Activated CD4-positive, alpha-beta T cell treated with anti-CD3 and anti-CD28 coated beads for 24 hours (primary cell): ENCODE data around the gene PERM1.

Experiments
- DNase-seq, 2 donors: peaks; one replicate each; pipeline ENCODE4 v3.0.0-alpha.2; 2020; ENCODE audit warnings: low read depth in 2 of 2

Gene PERM1

DNA sequence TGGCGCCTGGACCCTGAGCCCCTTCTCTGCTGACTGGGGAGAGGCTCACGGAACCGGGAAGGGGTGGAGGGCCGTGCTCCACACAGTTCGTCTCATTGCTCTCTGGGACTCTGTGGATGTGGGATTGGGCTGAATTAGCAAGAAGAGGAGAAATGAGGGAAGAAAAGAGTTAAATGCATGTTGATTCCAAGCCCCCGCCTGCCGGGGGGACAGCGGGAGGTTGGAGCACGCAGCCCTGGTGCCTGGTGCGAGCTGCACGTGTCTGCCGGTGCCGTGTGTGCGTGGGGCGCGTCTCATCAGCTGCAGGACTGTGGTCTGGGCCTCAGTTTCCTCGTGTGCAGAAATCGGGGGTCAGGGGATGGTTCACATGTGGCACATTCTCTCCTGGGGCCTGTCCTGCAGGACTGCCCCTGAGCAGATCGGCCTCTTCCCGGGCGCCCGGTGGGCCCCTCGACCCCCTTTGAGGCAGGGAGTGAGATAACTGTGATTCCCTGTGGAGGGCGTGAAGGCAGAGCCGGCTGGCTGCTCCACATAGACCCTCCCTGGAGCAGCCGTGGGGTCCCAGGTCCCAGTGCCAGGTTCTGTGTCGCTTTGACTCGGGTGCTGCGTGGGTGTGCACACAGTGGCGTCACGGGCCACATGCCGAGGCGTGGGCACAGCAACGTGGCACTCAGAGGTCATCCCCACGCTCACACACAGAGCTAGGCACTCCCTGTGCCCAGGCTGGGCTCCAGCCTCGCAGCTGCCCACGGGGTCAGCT is 46.7 kb downstream of the PERM1 start:
- no peak for DNase-seq

DNA sequence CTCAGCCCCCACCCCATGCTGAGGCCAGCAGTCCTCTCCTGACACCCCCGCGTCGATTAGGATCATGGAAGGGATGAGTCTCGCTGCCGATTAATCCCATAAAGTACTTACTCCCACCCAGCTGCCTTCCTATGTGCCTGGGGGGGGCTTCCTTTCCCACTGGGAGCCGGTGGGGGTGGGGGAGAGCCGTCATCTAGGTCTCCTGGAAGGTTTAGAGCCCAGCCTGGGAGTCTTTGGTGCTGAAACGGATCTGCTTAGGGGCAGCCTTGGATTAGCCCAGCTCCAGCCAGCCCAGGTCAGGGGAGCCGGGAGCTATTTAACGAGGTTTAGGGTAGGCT is 48.3 kb downstream of the PERM1 start:
- no peak for DNase-seq

DNA sequence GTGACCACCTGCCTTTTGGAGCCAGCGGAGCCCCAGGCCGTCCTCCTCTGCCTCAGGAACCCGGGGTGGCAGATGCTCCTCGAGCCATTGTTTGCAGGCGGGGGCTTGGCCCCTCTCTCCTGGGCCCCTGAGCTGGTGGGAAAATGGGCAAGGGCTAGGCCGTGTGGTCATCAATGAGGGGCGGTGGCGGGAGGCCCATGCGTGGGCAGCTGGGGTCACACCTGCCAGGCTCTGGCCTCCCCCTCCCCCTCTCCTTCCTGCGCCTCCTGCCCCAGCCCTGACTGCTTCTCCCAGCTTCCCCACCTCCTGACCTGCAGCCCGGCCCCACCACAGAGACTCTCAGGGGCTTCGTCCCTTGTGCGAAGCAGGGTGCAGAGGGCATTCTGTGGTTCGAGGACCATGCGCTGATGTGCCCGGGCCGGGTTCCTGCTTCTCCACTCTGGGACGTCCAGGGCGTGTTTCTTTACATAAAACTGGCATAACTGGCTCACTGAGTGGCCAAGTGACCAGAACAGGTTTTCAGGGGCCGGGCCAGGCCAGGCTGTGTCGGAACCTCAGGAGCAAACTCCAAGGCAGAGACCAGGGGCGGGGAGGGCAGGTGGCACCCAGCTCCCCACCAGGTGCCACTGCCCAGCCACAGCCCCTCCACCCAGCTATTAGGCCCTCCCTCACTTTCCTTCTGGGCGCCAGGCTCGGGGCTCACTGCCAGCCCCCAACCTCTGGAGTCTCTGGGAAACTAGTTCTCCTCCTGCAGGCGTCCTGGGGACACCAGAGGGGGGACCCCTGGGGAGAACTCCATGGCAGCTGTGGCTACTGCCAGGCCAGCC is 48.9 kb downstream of the PERM1 start:
- DNase-seq: no peak

DNA sequence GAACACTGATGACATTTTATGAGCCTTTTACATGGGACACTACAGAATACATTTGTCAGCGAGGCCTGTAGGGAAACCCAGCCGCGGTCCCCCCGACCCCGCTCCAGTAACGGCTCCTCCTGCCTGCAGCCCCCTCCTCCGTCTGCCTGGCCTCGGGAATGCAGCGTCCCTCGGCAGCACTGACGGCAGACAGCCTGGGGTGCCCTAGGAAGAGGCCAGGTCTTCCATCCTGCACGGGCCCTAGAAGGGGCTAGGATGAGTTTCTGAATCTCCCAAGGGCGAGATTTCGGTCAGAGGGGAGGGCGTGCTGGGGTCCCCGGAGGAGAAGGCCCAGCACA is 49.8 kb downstream of the PERM1 start:
- no peak for DNase-seq

DNA sequence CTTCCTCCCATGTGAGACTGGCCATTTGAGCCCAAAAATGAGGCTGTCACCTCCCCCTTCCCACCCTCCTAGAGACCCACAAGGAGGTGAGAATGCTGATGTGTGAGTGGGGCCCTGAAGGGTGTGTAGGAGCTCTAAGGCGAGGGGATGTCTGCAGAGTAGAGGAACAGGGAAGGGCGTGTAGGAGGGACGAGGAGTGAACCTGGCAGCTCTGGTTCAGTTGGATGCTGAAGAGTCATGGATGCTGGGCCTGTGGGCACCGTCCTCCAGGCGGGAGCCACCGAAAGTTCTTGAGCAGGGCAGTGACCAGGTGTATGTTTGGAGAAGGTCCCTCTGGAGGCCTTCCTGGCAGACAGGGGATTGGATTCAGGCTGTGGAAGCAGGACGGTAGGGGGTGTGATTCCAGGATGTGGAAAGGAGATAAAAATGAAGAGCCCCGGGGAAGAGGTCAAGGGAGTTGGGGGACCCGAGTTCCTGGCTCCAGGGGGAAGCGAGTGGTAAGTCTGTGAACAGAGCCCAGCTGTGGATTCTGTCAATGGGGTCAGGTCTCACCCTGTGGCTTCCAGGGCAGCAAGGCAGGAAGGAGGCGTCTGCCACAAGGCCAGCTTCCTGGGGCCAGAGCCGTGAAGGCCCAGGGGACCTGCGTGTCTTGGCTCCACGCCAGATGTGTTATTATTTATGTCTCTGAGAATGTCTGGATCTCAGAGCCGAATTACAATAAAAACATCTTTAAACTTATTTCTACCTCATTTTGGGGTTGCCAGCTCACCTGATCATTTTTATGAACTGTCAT is 50.3 kb downstream of the PERM1 start:
- no peak for DNase-seq

DNA sequence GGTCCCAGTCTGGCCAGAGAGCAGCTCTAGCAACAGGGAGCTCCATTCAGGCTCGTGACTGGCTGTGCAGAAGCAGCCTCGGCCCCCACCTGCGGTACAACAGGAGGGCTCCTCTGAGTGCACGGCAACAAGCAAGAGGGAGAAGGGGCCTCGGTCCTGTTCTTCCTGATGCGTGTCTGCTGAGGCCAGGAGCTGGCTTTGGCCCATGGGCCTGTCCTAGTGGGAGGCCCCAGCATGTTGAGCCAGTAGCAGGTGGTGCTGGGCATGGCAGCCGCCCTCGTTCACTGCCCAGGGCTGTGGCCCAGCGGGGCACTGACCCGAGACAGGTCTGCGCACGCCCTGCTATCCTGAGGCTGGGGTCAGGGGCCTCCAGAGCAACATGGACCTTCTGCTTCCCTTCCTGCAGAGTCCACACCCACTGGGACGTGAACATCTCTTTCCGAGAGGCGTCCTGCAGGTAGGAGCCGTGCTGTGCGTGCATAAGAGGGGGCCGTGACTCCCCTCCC is 51.2 kb downstream of the PERM1 start:
- no peak for DNase-seq

DNA sequence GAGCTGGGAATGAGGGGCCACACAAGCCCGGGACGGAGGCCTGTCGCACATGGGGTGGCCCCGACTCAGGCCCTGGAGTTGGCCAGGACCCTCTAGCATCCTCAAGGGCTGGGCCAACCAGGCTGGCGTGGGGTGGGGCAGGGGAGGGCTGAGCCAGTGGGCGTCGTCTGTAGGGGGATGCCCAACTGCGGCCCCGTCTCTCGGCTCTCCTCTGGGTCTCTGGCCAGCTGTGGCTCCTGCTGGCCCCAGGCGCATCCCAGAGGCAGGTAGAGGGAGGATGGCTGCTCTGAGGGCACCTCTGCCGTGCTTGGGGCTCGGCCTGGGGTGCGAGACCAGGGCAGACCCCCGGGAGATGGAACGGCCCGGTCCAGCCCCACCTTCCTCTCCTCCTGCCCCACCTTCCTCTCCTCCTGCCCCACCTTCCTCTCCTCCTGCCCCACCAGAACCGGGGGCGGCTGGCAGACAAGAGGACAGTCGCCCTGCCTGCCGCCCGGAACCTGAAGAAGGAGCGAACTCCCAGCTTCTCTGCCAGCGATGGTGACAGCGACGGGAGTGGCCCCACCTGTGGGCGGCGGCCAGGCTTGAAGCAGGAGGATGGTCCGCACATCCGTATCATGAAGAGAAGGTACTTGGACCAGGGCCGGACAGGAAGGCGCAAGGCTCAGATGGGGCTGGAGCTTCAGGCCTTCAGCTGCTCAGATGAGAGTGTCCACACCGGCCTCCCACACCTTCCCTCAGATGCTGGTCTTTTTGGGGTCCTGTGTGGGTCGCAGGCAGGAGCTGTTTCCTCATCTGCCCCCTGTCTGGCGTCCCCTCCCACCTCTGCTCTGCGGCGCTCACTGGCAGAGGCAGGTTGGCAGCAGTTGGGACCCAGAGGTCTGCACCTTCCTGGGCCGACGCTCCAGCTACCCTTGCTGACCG is 51.9 kb downstream of the PERM1 start:
- no peak for DNase-seq

DNA sequence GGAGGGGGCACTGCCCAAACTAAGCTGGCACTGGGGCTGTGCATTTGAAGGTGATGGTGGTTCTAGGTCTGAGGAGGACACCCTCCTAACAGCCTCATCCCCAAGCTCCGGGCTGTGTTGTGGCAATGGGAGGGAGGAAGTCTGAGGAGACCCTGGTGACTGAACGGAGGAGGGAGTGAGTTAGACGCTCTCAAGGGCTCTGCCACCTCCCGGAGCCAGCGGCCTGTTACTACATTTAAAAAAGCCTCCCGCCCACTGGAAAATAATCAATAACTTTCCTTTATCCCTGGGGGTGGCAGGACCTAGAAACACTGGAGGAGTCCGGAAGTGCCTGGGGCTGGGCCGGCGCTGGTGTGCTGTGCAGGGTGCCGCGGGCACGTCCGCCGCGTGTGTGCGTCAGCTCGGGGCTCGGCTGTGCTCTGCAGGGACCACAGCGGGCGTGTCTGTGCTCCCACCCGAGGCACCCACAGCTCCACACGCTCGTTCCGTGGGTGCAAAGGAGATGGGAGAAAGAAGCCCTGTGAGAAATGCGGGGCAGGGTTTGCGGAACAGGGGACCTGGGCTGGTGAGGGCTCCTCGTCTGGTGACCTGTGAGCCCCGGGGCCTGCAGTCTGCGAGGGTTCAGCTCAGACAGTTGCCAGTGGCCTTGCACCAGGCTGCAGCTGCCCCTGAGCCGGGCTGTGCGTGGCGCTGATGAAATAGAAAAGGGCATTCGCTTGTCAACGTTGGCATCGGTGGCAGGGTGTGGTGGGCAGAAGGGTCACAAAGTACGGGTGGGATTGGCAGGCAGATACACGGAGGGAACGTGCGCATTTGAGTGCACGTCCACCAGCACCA is 52.9 kb downstream of the PERM1 start:
- no peak for DNase-seq

DNA sequence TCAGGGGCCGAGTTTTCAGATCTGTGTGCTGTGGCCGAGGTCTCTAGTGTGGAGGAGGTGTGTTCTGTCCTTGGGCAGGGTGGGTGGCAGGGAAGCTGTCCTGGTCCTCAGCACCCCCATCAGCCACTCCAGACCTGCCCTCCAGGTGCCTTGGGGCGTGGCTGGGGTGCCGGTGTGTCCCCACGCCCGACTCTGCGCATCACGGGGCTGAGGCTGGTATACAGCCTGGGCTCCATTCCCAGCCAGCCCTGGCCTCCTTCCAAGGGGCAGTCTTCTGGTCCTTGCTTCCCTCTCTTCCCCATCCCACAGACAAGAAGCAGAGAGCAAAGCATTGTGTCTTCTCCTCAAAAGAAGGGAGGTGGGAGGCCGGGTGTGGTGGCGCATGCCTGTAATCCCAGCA is 54.1 kb downstream of the PERM1 start:
- DNase-seq: no peak

DNA sequence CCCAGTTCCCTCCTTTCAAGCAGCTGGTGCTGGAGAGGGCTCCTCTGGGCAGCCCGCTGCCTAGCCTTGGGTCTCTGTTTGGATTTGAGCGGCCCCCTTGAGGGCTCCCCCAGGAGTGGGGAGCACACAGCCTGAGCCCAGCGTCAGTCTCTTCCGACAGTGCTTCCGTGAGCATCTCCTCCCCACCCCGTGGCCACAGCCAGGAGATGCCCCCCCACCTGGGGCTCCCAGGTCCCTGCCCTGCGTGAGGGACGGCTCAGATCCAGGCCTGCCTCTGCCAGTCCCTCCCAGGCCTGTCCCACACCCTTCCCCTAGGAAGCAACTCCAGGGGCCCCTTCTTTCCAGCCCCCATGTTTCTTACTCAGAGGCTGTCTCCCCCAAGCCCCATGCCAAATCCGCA is 54.7 kb downstream of the PERM1 start:
- DNase-seq: no peak

- DNase-seq: no peak
Measured at GRCh38 chr1:925561-926421, 56.1 kb downstream of the PERM1 start.
